Activated CD4-positive, alpha-beta T cell treated with anti-CD3 and anti-CD28 coated beads for 36 hours (primary cell): ENCODE measurements around the gene C8G. TPM values are rescaled to one million over a fixed set of nuclear protein-coding genes. Genes with fewer than 3 reads are reported as not detected.

Experiments
- ATAC-seq: fragments of 200-7000 bp; cut with Tn5 transposase; one replicate; pipeline ENCODE4 v1.10.0; 2021; ENCODE audit warnings: mild to moderate bottlenecking, moderate library complexity
- CTCF ChIA-PET: fragments of 350-600 bp; sonication (Branson Sonifier 250); formaldehyde crosslinking; loops from one replicate; lab custom pipeline; 2021; ENCODE audit warnings: antibody characterized with exemption; lab: Charles Lee
- POLR2A ChIA-PET: fragments of 350-600 bp; sonication (Branson Sonifier 250); formaldehyde crosslinking; loops from one replicate; lab custom pipeline; 2021; ENCODE audit warnings: antibody characterized with exemption, inconsistent platforms; lab: Charles Lee
- DNase-seq: peaks from one replicate; pipeline ENCODE4 v3.0.0-alpha.2; 2020
- H3K27ac Mint-ChIP-seq: one replicate; pipeline ENCODE4 v1.8.0; 2021; ENCODE audit warnings: mixed read lengths
- H3K27me3 Mint-ChIP-seq: one replicate; pipeline ENCODE4 v1.8.0; 2021; ENCODE audit warnings: mixed read lengths
- H3K36me3 Mint-ChIP-seq: one replicate; pipeline ENCODE4 v1.8.0; 2021; ENCODE audit warnings: low read depth, mixed read lengths
- H3K4me1 Mint-ChIP-seq: one replicate; pipeline ENCODE4 v1.8.0; 2021; ENCODE audit warnings: mixed read lengths
- H3K4me3 Mint-ChIP-seq: one replicate; pipeline ENCODE4 v1.8.0; 2021; ENCODE audit warnings: mild to moderate bottlenecking, moderate library complexity, mixed read lengths
- H3K9me3 Mint-ChIP-seq: one replicate; pipeline ENCODE4 v1.8.0; 2021; ENCODE audit warnings: low read depth, mixed read lengths
- intact Hi-C, 2 experiments: fragments of 100-400 bp; cut with DNase I in 1 of 2; cut with micrococcal nuclease in 1 of 2; formaldehyde crosslinking; loops; one replicate each; pipeline versions ENCODE4 v1.14.2 to v1.15.1; 2022 to 2024; cut with DNase I, micrococcal nuclease
- total RNA-seq, 2 experiments: library from RNA; stranded (reverse); gene quantifications; one replicate each; pipeline ENCODE4 v1.2.3, GENCODE V29; 2021

Gene C8G
- total RNA-seq, 2 experiments from 2014 or later = 0.77 TPM; not detected in 1

DNA sequence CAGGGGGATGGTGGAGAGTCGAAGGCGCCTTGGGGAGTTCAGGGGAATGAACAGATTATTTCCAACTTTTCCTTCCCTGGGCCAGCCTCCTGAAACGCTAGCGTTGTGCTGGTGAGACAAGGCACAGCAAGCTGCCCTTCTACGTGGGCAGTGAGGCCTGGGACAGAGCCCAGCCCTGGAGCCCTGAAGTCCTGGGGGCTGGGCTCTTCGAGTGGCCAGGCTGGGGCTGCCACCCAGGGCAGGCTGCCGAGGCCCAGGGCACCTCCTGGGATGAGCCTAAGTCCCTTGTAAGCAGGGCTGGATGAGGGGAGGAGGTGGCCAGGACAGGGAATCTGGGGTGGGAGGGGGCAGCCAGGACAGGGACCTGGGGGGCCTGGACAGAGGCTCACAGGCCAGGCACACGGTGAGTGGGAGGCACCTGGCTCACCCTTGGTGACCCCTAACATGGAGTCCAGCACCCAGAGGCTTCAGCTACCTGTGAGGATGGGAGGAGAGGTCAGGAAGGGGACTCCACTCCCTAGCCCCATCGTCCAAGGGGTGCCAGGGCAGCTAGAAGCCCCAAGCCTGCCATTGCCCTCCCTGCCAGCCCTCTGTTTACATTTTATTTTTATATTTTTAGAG, 5.7 kb downstream of the C8G start:
- Mint-ChIP-seq H3K4me1 (no peaks in the 10 kb centered on the region), H3K27me3 (no peaks in the 10 kb centered on the region), H3K36me3 (no peaks in the 10 kb centered on the region), H3K27ac (peak overlapping the region; percentile 78), H3K4me3 (peak overlapping the region; percentile 78), H3K9me3 (no peaks in the 10 kb centered on the region)
- ATAC-seq = no peak
- CTCF ChIA-PET = interaction anchor here (0.6 to 0.7 kb wide), 2 partner anchors 151 to 1075 kb away, joined by 3 to 4 read pairs; no protein-coding TSS in a partner anchor
- intact Hi-C loops = loop anchor here (1.0 to 5.0 kb wide), 6 partner anchors 28 to 101 kb away; partner anchors contain the start of genes PAXX (in 2 of the 2), EDF1 (in 1 of the 2), PHPT1 (in 1 of the 2) and TRAF2 (in 1 of the 2)
- POLR2A ChIA-PET = no interaction called here
- DNase-seq = no peak

DNA sequence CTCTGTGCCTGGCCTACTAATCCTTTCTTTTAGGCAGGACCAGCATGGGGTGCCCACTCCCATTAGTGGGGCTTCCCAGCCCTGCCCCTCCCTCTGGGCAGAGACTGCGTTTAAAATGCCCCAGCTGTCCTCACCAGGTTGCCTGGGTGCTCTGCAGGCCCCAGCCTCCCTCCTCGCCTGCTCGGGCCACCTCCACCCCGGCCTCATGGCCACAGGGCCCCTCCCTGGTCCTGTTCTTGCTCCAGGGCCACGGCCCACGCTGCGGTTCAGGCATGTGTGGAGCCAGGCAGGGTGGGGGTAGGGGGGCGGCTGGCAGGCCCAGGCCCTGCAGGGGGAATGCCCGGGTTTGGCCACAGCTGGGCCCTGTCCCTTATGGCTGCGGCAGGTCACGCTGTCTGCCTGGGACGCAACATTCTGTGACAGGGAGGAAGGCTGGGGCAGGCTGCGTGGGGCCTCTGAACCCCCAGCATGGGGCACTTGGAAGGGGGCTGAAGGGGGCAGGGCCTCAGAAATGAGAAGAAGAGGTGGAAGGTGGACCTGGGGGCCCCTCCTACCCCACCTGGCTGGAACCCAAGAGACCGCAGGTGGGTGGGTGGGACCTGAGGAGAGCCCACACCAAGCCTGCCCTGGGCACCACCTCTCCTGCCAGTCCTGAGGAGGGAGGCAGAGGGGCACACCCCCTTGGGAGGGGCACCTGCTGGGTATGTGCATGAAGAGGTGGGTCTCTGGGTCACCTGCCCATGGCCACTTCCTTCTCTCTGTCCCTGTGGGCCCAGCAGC, 6.7 kb downstream of the C8G start, which contains the start of gene LCN12:
Gene LCN12 (plus strand): TSS at position 733 of the 780 bp plus-strand sequence. CDS start 55 bp downstream, outside the sequence.
- H3K27ac Mint-ChIP-seq = no peak within 1 kb of the TSS
- CTCF ChIA-PET = interaction anchor here (0.6 to 1.6 kb wide), 3 partner anchors 78 to 1076 kb away, joined by 3 to 4 read pairs (median 4); no protein-coding TSS in a partner anchor

DNA sequence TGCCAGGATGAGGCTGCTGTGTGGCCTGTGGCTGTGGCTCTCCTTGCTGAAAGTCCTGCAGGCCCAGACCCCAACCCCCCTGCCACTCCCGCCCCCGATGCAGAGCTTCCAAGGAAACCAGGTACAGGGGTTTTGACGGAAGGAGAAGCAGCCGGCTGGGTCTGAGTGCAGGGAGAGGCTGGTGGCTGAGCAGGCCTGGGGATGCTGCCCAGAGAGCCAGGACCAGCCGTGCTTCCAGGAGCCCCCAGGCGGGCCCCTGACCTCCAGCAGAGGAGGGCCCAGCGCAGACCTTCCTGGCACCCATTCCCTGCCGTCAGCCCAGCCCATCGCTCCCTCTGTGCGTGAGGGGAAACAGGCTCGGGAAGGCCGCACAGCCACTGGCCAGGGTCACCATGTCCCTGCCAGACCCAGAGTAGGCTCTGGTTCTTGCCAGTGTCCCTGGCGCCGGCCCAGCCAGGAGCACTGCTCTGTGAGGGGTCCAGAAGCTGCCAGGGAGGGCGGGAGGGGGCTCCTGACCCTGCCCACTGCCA, 7.3 kb downstream of the C8G start:
- ATAC-seq = no peak
- peaks cover 3% of the 10 kb centered on the region for H3K9me3 Mint-ChIP-seq
- H3K27ac Mint-ChIP-seq = no peak overlapping the region
- CTCF ChIA-PET = interaction anchor here (1.6 kb wide), 1 partner anchor 77 kb away, joined by 4 read pairs; no protein-coding TSS in a partner anchor
- no peaks in the 10 kb centered on the region for H3K4me1 Mint-ChIP-seq
- intact Hi-C loops = loop anchor here in 1 of 2 experiments (5.0 kb wide), 1 partner anchor 40 kb away; the partner anchor contains the start of gene PAXX
- H3K4me3 Mint-ChIP-seq = no peak overlapping the region
- POLR2A ChIA-PET = no interaction called here
- no peaks in the 10 kb centered on the region for H3K36me3 Mint-ChIP-seq
- no peaks in the 10 kb centered on the region for H3K27me3 Mint-ChIP-seq
- no peak for DNase-seq

More for the DNA sequence above, 6.7 kb downstream of the C8G start, which contains the start of gene LCN12:
- Mint-ChIP-seq H3K9me3 (peaks cover 3% of the 10 kb centered on the region), H3K4me1 (no peaks in the 10 kb centered on the region), H3K36me3 (no peaks in the 10 kb centered on the region), H3K4me3 (no peak within 1 kb of the TSS), H3K27me3 (no peaks in the 10 kb centered on the region)
- ATAC-seq (no peak), DNase-seq (no peak)
- intact Hi-C loops = loop anchor here in 1 of 2 experiments (5.0 kb wide), 1 partner anchor 41 kb away; the partner anchor contains the start of gene PAXX
- POLR2A ChIA-PET = no interaction called here

DNA sequence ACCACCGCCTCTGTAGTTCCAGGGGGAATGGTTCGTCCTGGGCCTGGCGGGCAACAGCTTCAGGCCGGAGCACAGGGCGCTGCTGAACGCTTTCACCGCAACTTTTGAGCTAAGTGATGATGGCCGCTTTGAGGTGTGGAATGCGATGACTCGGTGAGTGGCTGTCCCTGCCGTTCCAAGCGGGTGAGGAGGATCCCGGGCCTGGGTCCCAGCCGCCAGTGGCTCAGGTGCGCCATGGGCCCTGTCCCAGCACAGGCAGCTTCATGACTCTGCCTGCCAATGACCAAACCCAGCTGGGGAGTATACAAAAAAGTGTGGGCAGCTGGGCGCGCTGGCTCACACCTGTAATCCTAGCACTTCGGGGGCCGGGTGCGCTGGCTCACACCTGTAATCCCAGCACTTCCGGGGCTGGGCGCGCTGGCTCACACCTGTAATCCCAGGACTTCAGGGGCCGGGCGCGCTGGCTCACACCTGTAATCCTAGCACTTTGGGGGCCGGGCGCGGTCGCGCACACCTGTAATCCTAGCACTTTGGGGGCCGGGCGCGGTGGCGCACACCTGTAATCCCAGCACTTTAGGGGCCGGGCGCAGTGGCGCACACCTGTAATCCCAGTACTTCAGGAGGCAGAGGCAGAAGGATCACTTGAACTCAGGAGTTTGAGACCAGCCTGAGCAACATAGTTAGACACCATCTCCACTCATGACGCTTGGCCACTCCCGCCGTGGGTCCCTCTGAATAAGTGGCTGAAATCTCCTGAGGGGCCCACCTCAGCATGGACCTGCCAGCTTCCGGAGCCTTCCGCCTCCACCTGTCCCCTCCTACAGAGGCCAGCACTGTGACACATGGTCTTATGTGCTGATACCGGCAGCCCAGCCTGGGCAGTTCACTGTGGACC, 8.1 kb downstream of the C8G start:
- ChIA-PET CTCF (interaction anchor here (1.3 to 1.6 kb wide), 2 partner anchors 69 to 76 kb away, joined by 4 read pairs; no protein-coding TSS in a partner anchor), POLR2A (interaction anchor here (0.6 kb wide), 1 partner anchor 117 kb away, joined by 3 read pairs; the partner anchor contains the start of gene SAPCD2)
- no peak for DNase-seq
- intact Hi-C loops = loop anchor here in 1 of 2 experiments (5.0 kb wide), 1 partner anchor 39 kb away; the partner anchor contains the start of gene PAXX
- H3K27ac Mint-ChIP-seq = no peak overlapping the region
- H3K4me1 Mint-ChIP-seq = no peaks in the 10 kb centered on the region
- peaks cover 3% of the 10 kb centered on the region for H3K9me3 Mint-ChIP-seq
- H3K4me3 Mint-ChIP-seq = no peak overlapping the region
- ATAC-seq = no peak
- H3K27me3 Mint-ChIP-seq = no peaks in the 10 kb centered on the region
- no peaks in the 10 kb centered on the region for H3K36me3 Mint-ChIP-seq

DNA sequence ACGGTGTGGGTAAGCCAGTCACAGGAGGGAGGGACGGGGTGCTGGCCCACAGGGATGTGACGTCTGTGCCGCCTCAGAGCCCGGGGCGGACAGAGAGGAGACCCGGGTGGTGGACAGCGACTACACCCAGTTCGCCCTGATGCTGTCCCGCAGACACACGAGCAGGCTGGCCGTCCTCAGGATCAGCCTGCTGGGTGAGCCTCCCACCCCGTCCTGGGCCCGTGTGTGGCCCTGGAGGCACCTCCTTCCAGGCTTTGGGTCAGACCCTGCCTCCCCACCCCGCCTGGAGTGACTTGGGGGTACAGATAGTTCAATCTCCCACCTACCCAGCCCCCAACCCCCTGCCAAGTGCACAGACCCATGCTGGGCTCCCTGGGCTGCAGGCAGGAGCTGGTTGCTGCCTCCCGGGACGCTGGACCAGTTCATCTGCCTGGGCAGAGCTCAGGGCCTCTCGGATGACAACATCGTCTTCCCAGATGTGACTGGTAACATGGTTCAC, 8.8 kb downstream of the C8G start:
- H3K4me3 Mint-ChIP-seq = no peak overlapping the region
- ChIA-PET POLR2A (interaction anchor here (0.6 kb wide), 1 partner anchor 116 kb away, joined by 3 read pairs; the partner anchor contains the start of gene SAPCD2), CTCF (interaction anchor here (1.3 kb wide), 1 partner anchor 69 kb away, joined by 4 read pairs; no protein-coding TSS in a partner anchor)
- H3K9me3 Mint-ChIP-seq = peaks cover 3% of the 10 kb centered on the region
- intact Hi-C loops = loop anchor here in 1 of 2 experiments (5.0 kb wide), 1 partner anchor 38 kb away; the partner anchor contains the start of gene PAXX
- no peaks in the 10 kb centered on the region for H3K4me1 Mint-ChIP-seq
- no peak overlapping the region for H3K27ac Mint-ChIP-seq
- no peaks in the 10 kb centered on the region for H3K27me3 Mint-ChIP-seq
- no peak for ATAC-seq
- DNase-seq = no peak
- H3K36me3 Mint-ChIP-seq = no peaks in the 10 kb centered on the region

DNA sequence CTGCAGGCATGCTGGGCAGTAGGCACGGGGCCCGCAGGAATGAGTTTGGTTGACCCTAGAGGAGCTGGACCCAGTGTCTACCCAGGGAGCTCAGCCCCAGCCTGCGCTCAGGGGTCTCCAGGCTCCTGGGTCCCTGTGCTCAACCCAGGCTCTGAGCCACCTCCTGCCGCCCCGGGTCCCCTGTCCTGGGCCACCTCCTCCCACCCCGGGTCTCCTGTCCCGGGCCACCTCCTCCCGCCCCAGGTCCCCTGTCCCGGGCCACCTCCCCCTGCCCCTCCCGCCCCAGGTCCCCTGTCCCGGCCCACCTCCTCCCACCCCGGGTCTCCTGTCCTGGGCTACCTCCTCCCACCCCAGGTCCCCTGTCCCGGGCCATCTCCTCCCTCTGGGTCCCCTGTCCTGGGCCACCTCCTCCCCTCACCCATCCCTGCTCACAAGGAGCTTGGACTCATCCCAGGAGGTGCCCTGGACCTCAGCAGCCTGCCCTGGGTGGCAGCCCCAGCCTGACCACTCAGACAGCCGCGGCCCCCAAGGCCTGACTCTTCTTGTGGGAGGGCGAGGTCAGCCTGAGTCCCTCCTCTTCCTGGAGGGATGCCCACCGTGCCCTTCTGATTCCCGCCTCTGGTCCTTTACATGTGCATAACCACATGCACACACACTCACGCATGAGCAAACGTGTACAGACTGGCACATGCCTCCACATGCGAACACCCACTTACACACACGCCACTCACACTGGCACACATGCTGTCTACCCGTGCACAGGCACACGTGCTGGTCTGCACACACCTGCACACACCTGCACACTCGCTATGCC, 9.4 kb downstream of the C8G start:
- no peak overlapping the region for H3K4me3 Mint-ChIP-seq
- DNase-seq (no peak), ATAC-seq (no peak)
- peaks cover 3% of the 10 kb centered on the region for H3K9me3 Mint-ChIP-seq
- H3K27me3 Mint-ChIP-seq = no peaks in the 10 kb centered on the region
- no peak overlapping the region for H3K27ac Mint-ChIP-seq
- CTCF ChIA-PET = interaction anchor here (0.7 to 1.3 kb wide), 2 partner anchors 70 to 121 kb away, joined by 4 read pairs; no protein-coding TSS in a partner anchor
- no peaks in the 10 kb centered on the region for H3K36me3 Mint-ChIP-seq
- no peaks in the 10 kb centered on the region for H3K4me1 Mint-ChIP-seq
- POLR2A ChIA-PET = no interaction called here
- intact Hi-C loops = loop anchor here in 1 of 2 experiments (5.0 kb wide), 1 partner anchor 38 kb away; the partner anchor contains the start of gene PAXX

DNA sequence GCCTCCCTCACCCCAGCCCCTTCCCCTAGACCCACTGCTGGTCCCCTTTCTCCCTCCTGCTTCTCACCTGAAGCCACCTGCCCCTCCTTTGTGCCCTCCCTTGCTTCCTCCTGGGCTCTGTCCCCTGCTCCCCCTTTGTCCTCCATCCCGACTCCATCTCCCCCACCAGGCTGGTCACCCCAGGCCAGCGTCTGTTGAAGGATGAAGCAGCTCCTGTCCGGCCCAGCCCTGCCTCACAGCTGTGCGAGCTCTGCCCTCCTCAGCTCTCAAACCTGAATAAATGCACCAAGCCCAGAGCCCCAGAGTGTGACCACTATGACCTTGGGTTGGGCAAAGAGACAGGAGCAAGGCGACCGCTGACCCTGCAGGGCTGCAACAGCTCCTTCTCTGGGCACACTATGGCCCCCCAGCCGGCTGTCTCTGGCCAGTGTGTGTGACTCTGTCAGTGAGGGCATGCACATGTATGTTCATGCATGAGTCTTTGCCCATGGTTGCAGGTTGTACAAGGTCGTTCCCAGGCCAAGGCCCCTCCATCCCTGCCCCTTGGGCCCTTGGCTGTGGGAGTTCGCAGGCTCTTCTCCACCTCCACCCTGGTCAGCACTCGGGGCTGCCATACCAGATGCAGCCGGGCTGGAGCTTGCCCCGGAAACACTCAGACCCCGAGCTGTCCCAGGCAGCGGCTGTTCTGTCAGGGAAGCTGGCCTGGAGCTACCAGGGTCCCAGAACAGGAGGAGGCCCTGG, 10.3 kb downstream of the C8G start:
- no peak overlapping the region for H3K4me3 Mint-ChIP-seq
- H3K36me3 Mint-ChIP-seq = no peaks in the 10 kb centered on the region
- ChIA-PET CTCF (interaction anchor here (0.7 kb wide), 1 partner anchor 122 kb away, joined by 4 read pairs; no protein-coding TSS in a partner anchor), POLR2A (no interaction called here)
- H3K9me3 Mint-ChIP-seq = peaks cover 3% of the 10 kb centered on the region
- DNase-seq = no peak
- no peaks in the 10 kb centered on the region for H3K27me3 Mint-ChIP-seq
- intact Hi-C loops = no loop called here
- peaks cover 4% of the 10 kb centered on the region for H3K4me1 Mint-ChIP-seq
- H3K27ac Mint-ChIP-seq = no peak overlapping the region
- no peak for ATAC-seq

DNA sequence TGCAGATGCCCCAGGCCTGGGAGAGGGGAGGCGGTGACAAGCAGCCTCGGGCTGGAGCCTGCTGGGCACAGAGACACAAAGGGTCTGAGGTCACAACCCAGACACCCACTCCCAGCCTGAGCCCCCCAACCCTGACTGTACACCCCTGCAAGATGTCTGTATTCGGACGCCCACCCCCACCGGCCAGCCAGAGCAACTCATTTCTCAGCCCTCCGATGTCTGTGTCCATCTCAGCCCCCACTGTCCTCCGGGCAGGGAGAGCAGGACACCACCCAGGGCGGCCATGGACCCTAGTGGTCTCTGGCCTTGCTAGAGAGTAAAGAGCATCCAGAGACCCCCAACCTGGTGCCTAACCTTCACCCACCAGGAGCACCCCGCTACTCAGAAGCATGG, 10.9 kb downstream of the C8G start:
- POLR2A ChIA-PET = no interaction called here
- intact Hi-C loops = no loop called here
- CTCF ChIA-PET = no interaction called here
- Mint-ChIP-seq H3K27me3 (no peaks in the 10 kb centered on the region), H3K9me3 (peaks cover 3% of the 10 kb centered on the region), H3K4me3 (no peak overlapping the region), H3K36me3 (no peaks in the 10 kb centered on the region), H3K27ac (no peak overlapping the region), H3K4me1 (peaks cover 5% of the 10 kb centered on the region)
- ATAC-seq (no peak), DNase-seq (no peak)

DNA sequence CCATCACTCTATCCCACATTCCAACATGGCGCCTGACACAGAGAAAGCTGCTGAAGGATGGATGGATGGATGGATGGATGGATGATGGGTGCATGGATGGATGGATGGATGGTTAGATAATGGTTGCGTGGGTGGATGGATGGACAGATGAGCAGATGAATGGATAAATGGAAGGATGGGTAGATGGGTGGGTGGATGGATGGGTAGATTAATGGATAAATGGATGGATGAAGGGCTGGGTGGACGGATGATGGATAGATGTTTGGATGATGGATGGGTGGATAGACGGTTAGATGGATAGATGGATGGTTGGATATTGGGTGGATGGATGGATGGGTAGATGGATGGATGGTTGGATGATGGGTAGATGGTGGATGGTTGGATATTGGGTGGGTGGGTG, 11.6 kb downstream of the C8G start:
- DNase-seq = no peak
- POLR2A ChIA-PET = no interaction called here
- peaks cover 5% of the 10 kb centered on the region for H3K4me1 Mint-ChIP-seq
- H3K9me3 Mint-ChIP-seq = peaks cover 3% of the 10 kb centered on the region
- H3K4me3 Mint-ChIP-seq = no peak overlapping the region
- H3K27ac Mint-ChIP-seq = no peak overlapping the region
- no peak for ATAC-seq
- CTCF ChIA-PET = no interaction called here
- no peaks in the 10 kb centered on the region for H3K27me3 Mint-ChIP-seq
- intact Hi-C loops = no loop called here
- no peaks in the 10 kb centered on the region for H3K36me3 Mint-ChIP-seq
